ENCODE results near the gene ANKS3. TPM values are rescaled to one million over a fixed set of nuclear protein-coding genes. Genes with fewer than 3 reads are reported as not detected.

Gene ANKS3
- total RNA-seq, 1 experiment from 2014 or later: 26.6 TPM

DNA sequence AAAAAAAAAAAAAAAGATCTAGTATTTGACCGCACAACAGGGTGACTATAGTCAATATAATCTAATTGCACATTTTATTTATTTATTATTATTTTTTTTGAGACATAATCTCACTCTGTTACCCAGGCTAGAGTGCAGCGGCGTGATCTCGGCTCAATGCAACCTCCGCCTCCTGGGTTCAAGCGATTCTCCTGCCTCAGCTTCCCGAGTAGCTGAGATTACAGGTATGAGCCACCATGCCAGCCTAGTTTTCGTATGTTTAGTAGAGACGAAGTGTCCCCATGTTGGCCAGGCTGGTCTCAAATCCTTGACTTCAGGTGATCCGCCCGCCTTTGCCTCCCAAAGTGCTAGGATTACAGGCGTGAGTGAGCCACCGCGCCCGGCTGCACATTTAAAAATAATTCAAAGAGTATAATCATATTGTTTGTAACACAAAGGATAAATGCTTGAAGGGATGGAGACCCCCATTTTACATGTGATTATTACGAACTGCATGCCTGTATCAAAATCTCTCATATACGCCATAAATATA lies 794 bp downstream of the ANKS3 start:
- in situ Hi-C loops (cut with HindIII; ENCODE audit: low pct_unique_long_range_greater_than_20kb, low sequenced_read_pairs): no loop called here
- no TSS peak for BruUV-seq (replicated peaks)
- H3K36me3 ChIP-seq (ENCODE audit: control insufficient read depth, insufficient read depth, low read length): peaks cover 4% of the 10 kb centered on the region; the same call in 1 of the 2 replicates
- H3K9me3 ChIP-seq (ENCODE audit: control insufficient read depth, insufficient read depth, low read depth, low read length): no peaks in the 10 kb centered on the region
- no peaks in the 10 kb centered on the region for H3K4me1 ChIP-seq (ENCODE audit: control insufficient read depth, insufficient read depth, low read length)
- CTCF ChIA-PET: interaction anchor here (1.2 kb wide), 1 partner anchor 50 kb away, joined by 3 read pairs; no protein-coding TSS in a partner anchor
- intact Hi-C loops (cut with micrococcal nuclease; ENCODE audit: unreplicated experiment): no loop called here
- peak overlapping the region; percentile 84 for H3K27ac ChIP-seq (ENCODE audit: low read length)
- TF ChIP-seq POLR2AphosphoS5 (IDR thresholded peaks at IDR 0.05; ENCODE audit: low read depth, low read length) (no peak), SIN3A (IDR thresholded peaks at IDR 0.05; ENCODE audit: borderline replicate concordance, insufficient read depth, low read depth, low read length) (no peak), TCF7L2 (IDR thresholded peaks at IDR 0.05; ENCODE audit: low read depth, low read length) (no peak)
- TF ChIP-seq, protein P1, sequence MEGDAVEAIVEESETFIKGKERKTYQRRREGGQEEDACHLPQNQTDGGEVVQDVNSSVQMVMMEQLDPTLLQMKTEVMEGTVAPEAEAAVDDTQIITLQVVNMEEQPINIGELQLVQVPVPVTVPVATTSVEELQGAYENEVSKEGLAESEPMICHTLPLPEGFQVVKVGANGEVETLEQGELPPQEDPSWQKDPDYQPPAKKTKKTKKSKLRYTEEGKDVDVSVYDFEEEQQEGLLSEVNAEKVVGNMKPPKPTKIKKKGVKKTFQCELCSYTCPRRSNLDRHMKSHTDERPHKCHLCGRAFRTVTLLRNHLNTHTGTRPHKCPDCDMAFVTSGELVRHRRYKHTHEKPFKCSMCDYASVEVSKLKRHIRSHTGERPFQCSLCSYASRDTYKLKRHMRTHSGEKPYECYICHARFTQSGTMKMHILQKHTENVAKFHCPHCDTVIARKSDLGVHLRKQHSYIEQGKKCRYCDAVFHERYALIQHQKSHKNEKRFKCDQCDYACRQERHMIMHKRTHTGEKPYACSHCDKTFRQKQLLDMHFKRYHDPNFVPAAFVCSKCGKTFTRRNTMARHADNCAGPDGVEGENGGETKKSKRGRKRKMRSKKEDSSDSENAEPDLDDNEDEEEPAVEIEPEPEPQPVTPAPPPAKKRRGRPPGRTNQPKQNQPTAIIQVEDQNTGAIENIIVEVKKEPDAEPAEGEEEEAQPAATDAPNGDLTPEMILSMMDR (IDR thresholded peaks at IDR 0.05): no peak
- TF ChIP-seq, protein P2, sequence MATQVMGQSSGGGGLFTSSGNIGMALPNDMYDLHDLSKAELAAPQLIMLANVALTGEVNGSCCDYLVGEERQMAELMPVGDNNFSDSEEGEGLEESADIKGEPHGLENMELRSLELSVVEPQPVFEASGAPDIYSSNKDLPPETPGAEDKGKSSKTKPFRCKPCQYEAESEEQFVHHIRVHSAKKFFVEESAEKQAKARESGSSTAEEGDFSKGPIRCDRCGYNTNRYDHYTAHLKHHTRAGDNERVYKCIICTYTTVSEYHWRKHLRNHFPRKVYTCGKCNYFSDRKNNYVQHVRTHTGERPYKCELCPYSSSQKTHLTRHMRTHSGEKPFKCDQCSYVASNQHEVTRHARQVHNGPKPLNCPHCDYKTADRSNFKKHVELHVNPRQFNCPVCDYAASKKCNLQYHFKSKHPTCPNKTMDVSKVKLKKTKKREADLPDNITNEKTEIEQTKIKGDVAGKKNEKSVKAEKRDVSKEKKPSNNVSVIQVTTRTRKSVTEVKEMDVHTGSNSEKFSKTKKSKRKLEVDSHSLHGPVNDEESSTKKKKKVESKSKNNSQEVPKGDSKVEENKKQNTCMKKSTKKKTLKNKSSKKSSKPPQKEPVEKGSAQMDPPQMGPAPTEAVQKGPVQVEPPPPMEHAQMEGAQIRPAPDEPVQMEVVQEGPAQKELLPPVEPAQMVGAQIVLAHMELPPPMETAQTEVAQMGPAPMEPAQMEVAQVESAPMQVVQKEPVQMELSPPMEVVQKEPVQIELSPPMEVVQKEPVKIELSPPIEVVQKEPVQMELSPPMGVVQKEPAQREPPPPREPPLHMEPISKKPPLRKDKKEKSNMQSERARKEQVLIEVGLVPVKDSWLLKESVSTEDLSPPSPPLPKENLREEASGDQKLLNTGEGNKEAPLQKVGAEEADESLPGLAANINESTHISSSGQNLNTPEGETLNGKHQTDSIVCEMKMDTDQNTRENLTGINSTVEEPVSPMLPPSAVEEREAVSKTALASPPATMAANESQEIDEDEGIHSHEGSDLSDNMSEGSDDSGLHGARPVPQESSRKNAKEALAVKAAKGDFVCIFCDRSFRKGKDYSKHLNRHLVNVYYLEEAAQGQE (IDR thresholded peaks at IDR 0.05; ENCODE audit: insufficient read depth in 1 of 2, low read depth in 2 of 2, low read length in 1 of 2): no peak
- ATAC-seq: no peak
- DNase-seq (ENCODE audit: low read depth, low spot score): no peak
- peak overlapping the region; percentile 75 to 89 for H3K4me3 ChIP-seq (ENCODE audit: low read depth in 2 of 2, low read length in 2 of 2)
- POLR2A ChIA-PET: interaction anchor here (0.6 kb wide), 1 partner anchor 116 kb away, joined by 9 read pairs; no protein-coding TSS in a partner anchor
- no peaks in the 10 kb centered on the region for H3K27me3 ChIP-seq (ENCODE audit: control insufficient read depth, insufficient read depth, low read length)

DNA sequence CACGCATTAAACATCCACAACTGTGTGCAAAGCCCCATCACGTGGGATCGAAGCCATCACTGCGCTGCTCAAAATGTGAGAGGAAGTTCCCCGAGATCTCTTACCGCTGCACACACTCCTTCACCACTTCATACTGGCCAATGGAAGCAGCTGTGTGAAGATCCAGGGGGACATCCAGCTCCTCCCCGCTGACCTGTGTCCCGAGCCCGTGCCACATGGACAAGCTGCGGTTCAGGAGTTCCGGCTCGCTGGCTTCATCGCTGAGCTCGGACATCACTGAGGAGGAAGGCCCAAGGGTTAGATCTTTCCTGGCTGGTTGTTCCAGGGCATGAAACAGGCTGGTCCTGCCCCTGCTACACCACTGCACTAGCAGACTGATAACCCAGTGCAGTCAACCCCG lies 4.2 kb downstream of the ANKS3 start:
- ChIA-PET CTCF (no interaction called here), POLR2A (no interaction called here)
- ATAC-seq: no peak
- Histone ChIP-seq H3K27me3 (ENCODE audit: control insufficient read depth, insufficient read depth, low read length) (no peaks in the 10 kb centered on the region), H3K36me3 (ENCODE audit: control insufficient read depth, insufficient read depth, low read length) (peaks cover 8% of the 10 kb centered on the region), H3K27ac (ENCODE audit: low read length) (no peak overlapping the region), H3K4me3 (ENCODE audit: low read depth in 2 of 2, low read length in 2 of 2) (no peak overlapping the region), H3K9me3 (ENCODE audit: control insufficient read depth, insufficient read depth, low read depth, low read length) (no peaks in the 10 kb centered on the region), H3K4me1 (ENCODE audit: control insufficient read depth, insufficient read depth, low read length) (no peaks in the 10 kb centered on the region)
- BruUV-seq (replicated peaks): no TSS peak
- no peak for DNase-seq (ENCODE audit: low read depth, low spot score)
- intact Hi-C loops (cut with micrococcal nuclease; ENCODE audit: unreplicated experiment) (no loop called here), in situ Hi-C loops (cut with HindIII; ENCODE audit: low pct_unique_long_range_greater_than_20kb, low sequenced_read_pairs) (no loop called here)
- no peak for TF ChIP-seq TCF7L2 (IDR thresholded peaks at IDR 0.05; ENCODE audit: low read depth, low read length)
- TF ChIP-seq, protein P1 (IDR thresholded peaks at IDR 0.05): no peak
- no peak for TF ChIP-seq SIN3A (IDR thresholded peaks at IDR 0.05; ENCODE audit: borderline replicate concordance, insufficient read depth, low read depth, low read length)
- TF ChIP-seq, protein P2 (IDR thresholded peaks at IDR 0.05; ENCODE audit: insufficient read depth in 1 of 2, low read depth in 2 of 2, low read length in 1 of 2): no peak
- no peak for TF ChIP-seq POLR2AphosphoS5 (IDR thresholded peaks at IDR 0.05; ENCODE audit: low read depth, low read length)

Measured in Panc1 (cell line).